Nephron (organoid): ENCODE measurements around the gene FOXD4L4.
"Not testable (repeated sequence)": the region's sequence is repeated elsewhere in the genome, so short reads cannot be mapped to it uniquely, and the experiment has no call there.

Experiments
- H3K27ac Mint-ChIP-seq, 3 experiments: 2 replicates each; pipeline ENCODE4 v1.8.0; 2020; ENCODE audit warnings: mixed read lengths in 3 of 3, mild to moderate bottlenecking in 2 of 3, moderate library complexity in 1 of 3
- H3K27me3 Mint-ChIP-seq: 2 replicates; pipeline ENCODE4 v1.8.0; 2021; ENCODE audit warnings: low read depth, mild to moderate bottlenecking, moderate library complexity, mixed read lengths
- H3K36me3 Mint-ChIP-seq: 2 replicates; pipeline ENCODE4 v1.8.0; 2020; ENCODE audit warnings: low read depth, mixed read lengths
- H3K4me1 Mint-ChIP-seq: 2 replicates; pipeline ENCODE4 v1.8.0; 2020; ENCODE audit warnings: mixed read lengths
- H3K4me3 Mint-ChIP-seq, 3 experiments: 2 replicates each; pipeline ENCODE4 v1.8.0; 2020; ENCODE audit warnings: mild to moderate bottlenecking in 3 of 3, mixed read lengths in 3 of 3, moderate library complexity in 2 of 3
- H3K9me3 Mint-ChIP-seq: 2 replicates; pipeline ENCODE4 v1.8.0; 2020; ENCODE audit warnings: mixed read lengths

The FOXD4L4 gene

GRCh38 chr9:65737096-65737564 lies at the start of gene FOXD4L4:
Gene FOXD4L4 (plus strand): TSS chr9:65737146. CDS start chr9:65737146, 0 bp downstream.
- H3K36me3 Mint-ChIP-seq, H3K4me1 Mint-ChIP-seq, H3K9me3 Mint-ChIP-seq, H3K27ac Mint-ChIP-seq: not testable (repeated sequence)
- peaks cover 21% of the 10 kb centered on the region for H3K27me3 Mint-ChIP-seq
- peak within 1 kb of the TSS in 2 of 3 experiments; percentile 29 to 55 for H3K4me3 Mint-ChIP-seq

- H3K4me3 Mint-ChIP-seq, H3K9me3 Mint-ChIP-seq, H3K27me3 Mint-ChIP-seq, H3K36me3 Mint-ChIP-seq, H3K27ac Mint-ChIP-seq, H3K4me1 Mint-ChIP-seq: not testable (repeated sequence)
Measured at GRCh38 chr9:65703550-65703949, 33.4 kb upstream of the FOXD4L4 start.

GRCh38 chr9:65714445-65714844 lies 22.5 kb upstream of the FOXD4L4 start:
- H3K27ac Mint-ChIP-seq, H3K4me1 Mint-ChIP-seq, H3K36me3 Mint-ChIP-seq, H3K9me3 Mint-ChIP-seq, H3K4me3 Mint-ChIP-seq, H3K27me3 Mint-ChIP-seq: not testable (repeated sequence)

GRCh38 chr9:65738133-65738532 lies 1.2 kb downstream of the FOXD4L4 start:
- not testable (repeated sequence) for H3K4me3 Mint-ChIP-seq, H3K4me1 Mint-ChIP-seq, H3K36me3 Mint-ChIP-seq, H3K27ac Mint-ChIP-seq, H3K9me3 Mint-ChIP-seq
- peaks cover 21% of the 10 kb centered on the region for H3K27me3 Mint-ChIP-seq
